Breast epithelium (tissue), 3 donors: ENCODE measurements around the gene GP1BB.

Experiments
- CTCF ChIP-seq, 3 donors: fragments of 450-650 bp; IDR thresholded peaks; one replicate each; pipeline ENCODE4 v1.5.1; 2016 to 2017; ENCODE audit warnings: antibody characterized with exemption in 3 of 3, mild to moderate bottlenecking in 3 of 3, moderate library complexity in 3 of 3
- POLR2A ChIP-seq: fragments of 450-650 bp; IDR thresholded peaks from one replicate; pipeline ENCODE4 v1.6.1; 2016; ENCODE audit warnings: antibody characterized with exemption, mild to moderate bottlenecking, moderate library complexity
- POLR2AphosphoS5 ChIP-seq, 3 donors: sonication (generic); formaldehyde crosslinking; IDR thresholded peaks; one replicate each; pipeline ENCODE4 v1.6.1; 2017; ENCODE audit warnings: antibody characterized with exemption in 3 of 3

- no peak for TF ChIP-seq CTCF (IDR thresholded peaks at IDR 0.05)
- TF ChIP-seq POLR2A, result no peak
- TF ChIP-seq POLR2AphosphoS5 (IDR thresholded peaks at IDR 0.05), result no peak
These were observed 1.8 kb upstream of the GP1BB start for GRCh38 chr22:19721330-19722177.
